ENCODE data around the gene ANKRD12. TPM values are rescaled to one million over a fixed set of nuclear protein-coding genes. Genes with fewer than 3 reads are reported as not detected.

ANKRD12 gene
- total and polyA plus RNA-seq, 2 of the 4 experiments (the other 2 are of a cell fraction) = 2.6 to 12.9 TPM

DNA sequence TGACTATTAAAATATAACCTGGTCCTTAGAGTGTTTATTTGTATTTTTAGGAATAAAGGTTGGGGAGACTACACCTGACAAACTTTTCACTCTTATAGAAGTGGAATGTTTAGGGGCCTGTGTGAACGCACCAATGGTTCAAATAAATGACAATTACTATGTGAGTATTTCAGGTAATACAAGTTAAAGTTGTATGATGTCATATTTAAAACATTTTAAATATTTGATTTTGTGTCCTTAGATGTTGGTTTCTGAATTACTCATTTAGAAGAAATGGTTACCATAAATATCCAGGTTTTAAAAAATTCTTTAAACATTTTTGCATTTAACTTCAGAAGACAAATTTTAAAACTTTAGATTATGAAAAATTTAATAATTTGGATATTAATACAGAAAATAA lies 11.8 kb upstream of the ANKRD12 start:
- H3K9ac ChIP-seq (ENCODE audit: low read depth, low read length) = no peak overlapping the region
- no peak overlapping the region for H3K56ac ChIP-seq (ENCODE audit: extremely low read depth, insufficient read depth, low read length)
- no CpG with 5 or more reads among the region's 1 CpG for WGBS, 2 experiments (ENCODE audit: extremely low coverage in 2 of 2, insufficient read length in 1 of 2)
- H4K8ac ChIP-seq (ENCODE audit: low read depth in 2 of 2, low read length in 2 of 2) = peak overlapping the region in 1 of 2 experiments; percentile 47; a peak in 1 of 4 replicates
- no peak overlapping the region for H2AK5ac ChIP-seq (ENCODE audit: low read depth, low read length)
- no peak overlapping the region for H2AFZ ChIP-seq (replicated peaks; ENCODE audit: low read length, poor library complexity)
- H3K79me1 ChIP-seq (ENCODE audit: low read depth in 1 of 2, low read length in 2 of 2) = peaks cover 28 to 44% of the 10 kb centered on the region in 2 experiments
- no peak for ATAC-seq (ENCODE audit: low read depth)
- H4K5ac ChIP-seq (ENCODE audit: low read depth, low read length) = no peak overlapping the region
- DNase-seq = no peak
- 0 out of 2 replicates have a peak, but pooled peaks cover 8% of the 10 kb centered on the region for H4K20me1 ChIP-seq (ENCODE audit: insufficient read depth, low read length)
- TF ChIP-seq ELK1 (IDR thresholded peaks at IDR 0.05; ENCODE audit: borderline replicate concordance, low read depth, low read length) (no peak), NFE2L2 (IDR thresholded peaks at IDR 0.05; ENCODE audit: low read depth, low read length) (no peak), SMC3 (IDR thresholded peaks at IDR 0.05; ENCODE audit: low read depth, low read length) (no peak), MAFK (IDR thresholded peaks at IDR 0.05; ENCODE audit: low read depth, low read length) (no peak)
- H4K91ac ChIP-seq (ENCODE audit: insufficient read depth, low read depth, low read length) = no peak overlapping the region
- in situ Hi-C loops (cut with MboI; ENCODE audit: low sequenced_read_pairs) (no loop called here), dilution Hi-C loops (cut with HindIII; ENCODE audit: low sequenced_read_pairs, unreplicated experiment) (no loop called here), intact Hi-C loops (cut with micrococcal nuclease) (no loop called here)
- H3K4me2 ChIP-seq (ENCODE audit: low read depth, low read length) = peak overlapping the region; percentile 32; the same call in 1 of the 2 replicates
- H3K27me3 ChIP-seq (ENCODE audit: control insufficient read depth, insufficient read depth, low read length) = no peaks in the 10 kb centered on the region
- ChIA-PET POLR2A (ENCODE audit: unreplicated experiment) (no interaction called here), CTCF (no interaction called here)
- no peak overlapping the region for H3K27ac ChIP-seq (ENCODE audit: insufficient read depth, low read length)
- H3K14ac ChIP-seq (replicated peaks; ENCODE audit: low read depth, low read length) = no peak overlapping the region
- H2BK120ac ChIP-seq (ENCODE audit: low read depth, low read length) = no peak overlapping the region
- H3K18ac ChIP-seq (ENCODE audit: low read depth, low read length) = no peak overlapping the region
- H2AK9ac ChIP-seq (replicated peaks; ENCODE audit: low read depth, low read length, poor library complexity) = no peak overlapping the region
- no TSS peak for BruUV-seq (replicated peaks)
- no peak overlapping the region for H2BK20ac ChIP-seq (ENCODE audit: low read depth, low read length)
- H2BK15ac ChIP-seq (ENCODE audit: low read depth, low read length) = no peak overlapping the region
- no peak overlapping the region for H3K4me3 ChIP-seq (ENCODE audit: insufficient read depth, low read depth, low read length)
- H3K4ac ChIP-seq (ENCODE audit: low read depth, low read length) = no peak overlapping the region
- H3K9me3 ChIP-seq (ENCODE audit: control insufficient read depth, insufficient read depth, low read length) = no peaks in the 10 kb centered on the region
- no peak overlapping the region for H3K23ac ChIP-seq (ENCODE audit: low read depth, low read length)
- H3K9me1 ChIP-seq (ENCODE audit: insufficient read depth, low read length) = no peaks in the 10 kb centered on the region; the same call in 1 of the 2 replicates
- H3K4me1 ChIP-seq (ENCODE audit: control insufficient read depth, insufficient read depth, low read length) = peaks cover 5% of the 10 kb centered on the region
- H2BK5ac ChIP-seq (ENCODE audit: low read depth, low read length, poor library complexity, severe bottlenecking) = peak overlapping the region; percentile 56
- peaks cover 31% of the 10 kb centered on the region for H3K36me3 ChIP-seq (ENCODE audit: control insufficient read depth, insufficient read depth, low read length)
